ENCODE data around the gene TMPRSS4.
A peak's percentile ranks its signal among the peaks of the same experiment; 100 is the strongest.

Gene TMPRSS4

DNA sequence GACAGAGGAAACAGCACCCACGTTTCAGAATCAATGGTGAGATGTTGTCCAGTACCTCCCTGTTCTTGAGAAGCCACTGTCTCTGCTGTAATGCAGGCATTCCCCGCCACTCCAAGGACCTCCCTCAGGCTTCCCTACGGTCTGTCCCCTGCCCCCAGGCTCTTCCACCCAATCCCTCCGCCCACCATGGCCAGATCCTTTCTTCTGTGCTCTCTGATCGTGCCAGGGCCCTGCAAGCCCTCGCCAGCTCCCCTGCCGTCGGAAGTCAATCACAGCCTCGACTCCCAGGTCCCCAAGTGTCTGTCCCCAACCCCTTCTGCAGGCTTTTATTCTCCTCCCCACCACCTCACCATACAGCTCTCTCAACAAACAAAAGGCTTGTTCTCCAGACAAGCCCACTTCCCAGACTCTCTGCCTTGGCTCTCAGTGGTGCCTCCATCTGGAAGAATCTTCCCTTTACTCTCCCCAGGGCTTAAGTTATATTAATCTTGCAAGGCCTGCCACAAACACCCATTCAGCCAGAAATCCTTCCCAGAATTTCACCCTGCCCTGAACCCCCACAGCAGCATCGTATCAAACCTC, 62.1 kb downstream of the TMPRSS4 start:
- no peak overlapping the region for H3K27ac ChIP-seq (replicated peaks; ENCODE audit: low read length)
- no peak overlapping the region for H2BK12ac ChIP-seq (ENCODE audit: low read length)
- H3K23ac ChIP-seq (ENCODE audit: low read depth, low read length, poor library complexity): no peak overlapping the region
- H3K4ac ChIP-seq (ENCODE audit: low read length): no peak overlapping the region
- no peaks in the 10 kb centered on the region for H3K9me3 ChIP-seq (replicated peaks in 1 of 2; ENCODE audit: control insufficient read depth in 2 of 2, insufficient read depth in 1 of 2, low read depth in 1 of 2, low read length in 2 of 2)
- H3K27me3 ChIP-seq (ENCODE audit: control insufficient read depth in 3 of 3, insufficient read depth in 3 of 3, low read depth in 1 of 3, low read length in 3 of 3): peaks cover 0 to 49% (median 0%) of the 10 kb centered on the region in 3 experiments
- peaks cover 0 to 4% of the 10 kb centered on the region in 2 donors for H3K4me1 ChIP-seq (ENCODE audit: control insufficient read depth in 2 of 2, insufficient read depth in 1 of 2, low read depth in 1 of 2, low read length in 2 of 2)
- peak overlapping the region; percentile 48 for H3K18ac ChIP-seq (ENCODE audit: low read length)
- H2BK15ac ChIP-seq (ENCODE audit: low read length): no peak overlapping the region
- no CpG with 5 or more reads among the region's 10 CpGs for WGBS, 2 donors (ENCODE audit: extremely low coverage in 2 of 2, insufficient read length in 2 of 2, insufficient replicate concordance in 1 of 2)
- no peak overlapping the region for H3K9ac ChIP-seq (ENCODE audit: low read depth, low read length, poor library complexity)
- H4K91ac ChIP-seq (ENCODE audit: low read depth, low read length, poor library complexity): no peak overlapping the region
- H3K14ac ChIP-seq (ENCODE audit: low read length): no peak overlapping the region
- no peak overlapping the region for H3K4me3 ChIP-seq (ENCODE audit: low read length in 2 of 2)
- no peak overlapping the region for H2AK5ac ChIP-seq (ENCODE audit: low read depth, low read length)
- no peak overlapping the region for H2AFZ ChIP-seq (ENCODE audit: low read length)
- DNase-seq (ENCODE audit: low spot score): no peak
- H2BK120ac ChIP-seq (ENCODE audit: low read depth, low read length): no peak overlapping the region
- H3K36me3 ChIP-seq (replicated peaks in 1 of 2; ENCODE audit: control insufficient read depth in 2 of 2, insufficient read depth in 2 of 2, low read length in 2 of 2): no peaks in the 10 kb centered on the region
- H2BK5ac ChIP-seq (ENCODE audit: low read length): no peak overlapping the region
- no peak overlapping the region for H3K4me2 ChIP-seq (ENCODE audit: insufficient read depth, low read length, poor library complexity, severe bottlenecking)
- no peaks in the 10 kb centered on the region for H3K79me1 ChIP-seq (ENCODE audit: low read depth, low read length)
- H4K8ac ChIP-seq (ENCODE audit: low read depth, low read length): no peak overlapping the region

DNA sequence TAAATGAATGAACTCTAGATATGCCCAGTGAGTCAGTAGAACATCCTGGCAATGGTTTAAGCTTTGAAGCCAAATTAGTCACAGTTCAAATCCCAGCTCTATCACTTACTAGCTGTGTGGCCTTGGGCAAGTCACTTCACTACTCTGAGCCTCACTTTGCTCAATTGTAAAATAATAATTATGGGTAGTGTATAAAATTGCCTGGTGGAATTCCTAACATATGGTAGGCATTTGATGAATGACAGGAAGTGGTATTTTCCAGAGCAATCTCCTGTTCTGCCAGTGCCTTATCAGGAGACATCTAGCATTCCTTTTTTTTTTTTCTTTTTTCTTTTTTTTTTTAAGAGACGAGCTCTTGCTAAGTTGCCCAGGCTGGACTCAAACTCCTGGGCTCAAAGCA, 62.7 kb downstream of the TMPRSS4 start:
- H3K4ac ChIP-seq (ENCODE audit: low read length): no peak overlapping the region
- H2BK12ac ChIP-seq (ENCODE audit: low read length): no peak overlapping the region
- H3K4me3 ChIP-seq (ENCODE audit: low read length in 2 of 2): no peak overlapping the region
- no peak overlapping the region for H4K91ac ChIP-seq (ENCODE audit: low read depth, low read length, poor library complexity)
- H2BK5ac ChIP-seq (ENCODE audit: low read length): no peak overlapping the region
- no peak overlapping the region for H3K4me2 ChIP-seq (ENCODE audit: insufficient read depth, low read length, poor library complexity, severe bottlenecking)
- no peaks in the 10 kb centered on the region for H3K9me3 ChIP-seq (replicated peaks in 1 of 2; ENCODE audit: control insufficient read depth in 2 of 2, insufficient read depth in 1 of 2, low read depth in 1 of 2, low read length in 2 of 2)
- no CpG with 5 or more reads among the region's 1 CpG for WGBS, 2 donors (ENCODE audit: extremely low coverage in 2 of 2, insufficient read length in 2 of 2, insufficient replicate concordance in 1 of 2)
- H2AFZ ChIP-seq (ENCODE audit: low read length): no peak overlapping the region
- peaks cover 0 to 4% of the 10 kb centered on the region in 2 donors for H3K4me1 ChIP-seq (ENCODE audit: control insufficient read depth in 2 of 2, insufficient read depth in 1 of 2, low read depth in 1 of 2, low read length in 2 of 2)
- no peak overlapping the region for H2BK15ac ChIP-seq (ENCODE audit: low read length)
- no peaks in the 10 kb centered on the region for H3K79me1 ChIP-seq (ENCODE audit: low read depth, low read length)
- no peak overlapping the region for H3K23ac ChIP-seq (ENCODE audit: low read depth, low read length, poor library complexity)
- no peak overlapping the region for H2BK120ac ChIP-seq (ENCODE audit: low read depth, low read length)
- H3K27me3 ChIP-seq (ENCODE audit: control insufficient read depth in 3 of 3, insufficient read depth in 3 of 3, low read depth in 1 of 3, low read length in 3 of 3): peaks cover 0 to 51% (median 0%) of the 10 kb centered on the region in 3 experiments
- no peak overlapping the region for H3K9ac ChIP-seq (ENCODE audit: low read depth, low read length, poor library complexity)
- H3K36me3 ChIP-seq (replicated peaks in 1 of 2; ENCODE audit: control insufficient read depth in 2 of 2, insufficient read depth in 2 of 2, low read length in 2 of 2): no peaks in the 10 kb centered on the region
- no peak overlapping the region for H4K8ac ChIP-seq (ENCODE audit: low read depth, low read length)
- H3K27ac ChIP-seq (replicated peaks; ENCODE audit: low read length): no peak overlapping the region
- no peak overlapping the region for H3K18ac ChIP-seq (ENCODE audit: low read length)
- no peak overlapping the region for H3K14ac ChIP-seq (ENCODE audit: low read length)
- H2AK5ac ChIP-seq (ENCODE audit: low read depth, low read length): no peak overlapping the region
- DNase-seq (ENCODE audit: low spot score): no peak

GRCh38 chr11:118142081-118142480, 65.2 kb downstream of the TMPRSS4 start:
- DNase-seq (ENCODE audit: low spot score): no peak
- Histone ChIP-seq H3K14ac (ENCODE audit: low read length) (no peak overlapping the region), H3K27me3 (ENCODE audit: control insufficient read depth in 3 of 3, insufficient read depth in 3 of 3, low read depth in 1 of 3, low read length in 3 of 3) (peaks cover 3 to 73% (median 15%) of the 10 kb centered on the region in 3 experiments), H3K23ac (ENCODE audit: low read depth, low read length, poor library complexity) (no peak overlapping the region), H2BK5ac (ENCODE audit: low read length) (no peak overlapping the region), H3K18ac (ENCODE audit: low read length) (no peak overlapping the region), H3K4ac (ENCODE audit: low read length) (no peak overlapping the region), H2BK120ac (ENCODE audit: low read depth, low read length) (no peak overlapping the region), H3K27ac (replicated peaks; ENCODE audit: low read length) (no peak overlapping the region), H3K9ac (ENCODE audit: low read depth, low read length, poor library complexity) (peak overlapping the region; percentile 36), H3K36me3 (replicated peaks in 1 of 2; ENCODE audit: control insufficient read depth in 2 of 2, insufficient read depth in 2 of 2, low read length in 2 of 2) (no peaks in the 10 kb centered on the region), H2AK5ac (ENCODE audit: low read depth, low read length) (no peak overlapping the region), H3K4me1 (ENCODE audit: control insufficient read depth in 2 of 2, insufficient read depth in 1 of 2, low read depth in 1 of 2, low read length in 2 of 2) (peaks cover 0 to 4% of the 10 kb centered on the region in 2 donors), H3K9me3 (replicated peaks in 1 of 2; ENCODE audit: control insufficient read depth in 2 of 2, insufficient read depth in 1 of 2, low read depth in 1 of 2, low read length in 2 of 2) (no peaks in the 10 kb centered on the region), H4K91ac (ENCODE audit: low read depth, low read length, poor library complexity) (no peak overlapping the region), H2BK12ac (ENCODE audit: low read length) (no peak overlapping the region), H4K8ac (ENCODE audit: low read depth, low read length) (no peak overlapping the region), H2AFZ (ENCODE audit: low read length) (no peak overlapping the region), H2BK15ac (ENCODE audit: low read length) (no peak overlapping the region), H3K4me2 (ENCODE audit: insufficient read depth, low read length, poor library complexity, severe bottlenecking) (no peak overlapping the region), H3K79me1 (ENCODE audit: low read depth, low read length) (no peaks in the 10 kb centered on the region), H3K4me3 (ENCODE audit: low read length in 2 of 2) (no peak overlapping the region)
- WGBS, 2 donors (ENCODE audit: extremely low coverage in 2 of 2, insufficient read length in 2 of 2, insufficient replicate concordance in 1 of 2): no CpG with 5 or more reads among the region's 2 CpGs

DNA sequence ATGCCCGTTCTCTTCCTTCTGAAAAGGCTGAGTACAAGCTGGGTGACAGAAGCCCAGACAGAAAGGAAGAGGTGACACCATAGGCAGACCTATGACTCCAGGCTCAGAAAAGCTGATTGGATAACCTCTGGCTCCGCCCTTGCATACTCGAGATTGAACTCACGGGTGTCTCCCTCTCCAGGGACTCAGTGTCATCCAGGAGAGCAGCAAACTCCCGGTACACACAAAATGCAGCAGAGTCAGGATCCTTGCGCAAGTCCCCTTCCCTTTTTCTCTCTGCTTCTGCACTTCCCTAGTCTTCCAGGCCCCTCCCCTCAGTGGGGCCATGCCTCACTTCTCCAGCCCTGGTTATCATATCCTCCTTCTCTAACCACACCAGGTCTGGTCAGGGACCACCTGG, 65.9 kb downstream of the TMPRSS4 start:
- Histone ChIP-seq H2AK5ac (ENCODE audit: low read depth, low read length) (no peak overlapping the region), H4K8ac (ENCODE audit: low read depth, low read length) (peak overlapping the region; percentile 52), H2BK12ac (ENCODE audit: low read length) (no peak overlapping the region), H2BK120ac (ENCODE audit: low read depth, low read length) (no peak overlapping the region), H2BK15ac (ENCODE audit: low read length) (no peak overlapping the region), H4K91ac (ENCODE audit: low read depth, low read length, poor library complexity) (no peak overlapping the region), H3K27me3 (ENCODE audit: control insufficient read depth in 3 of 3, insufficient read depth in 3 of 3, low read depth in 1 of 3, low read length in 3 of 3) (peaks cover 3 to 81% (median 15%) of the 10 kb centered on the region in 3 experiments), H3K4me3 (ENCODE audit: low read length in 2 of 2) (no peak overlapping the region), H3K14ac (ENCODE audit: low read length) (no peak overlapping the region), H3K9me3 (replicated peaks in 1 of 2; ENCODE audit: control insufficient read depth in 2 of 2, insufficient read depth in 1 of 2, low read depth in 1 of 2, low read length in 2 of 2) (no peaks in the 10 kb centered on the region), H3K79me1 (ENCODE audit: low read depth, low read length) (no peaks in the 10 kb centered on the region), H2AFZ (ENCODE audit: low read length) (no peak overlapping the region), H3K18ac (ENCODE audit: low read length) (no peak overlapping the region), H2BK5ac (ENCODE audit: low read length) (no peak overlapping the region), H3K9ac (ENCODE audit: low read depth, low read length, poor library complexity) (no peak overlapping the region), H3K23ac (ENCODE audit: low read depth, low read length, poor library complexity) (no peak overlapping the region), H3K4me2 (ENCODE audit: insufficient read depth, low read length, poor library complexity, severe bottlenecking) (no peak overlapping the region), H3K4ac (ENCODE audit: low read length) (no peak overlapping the region), H3K27ac (replicated peaks; ENCODE audit: low read length) (no peak overlapping the region), H3K36me3 (replicated peaks in 1 of 2; ENCODE audit: control insufficient read depth in 2 of 2, insufficient read depth in 2 of 2, low read length in 2 of 2) (no peaks in the 10 kb centered on the region), H3K4me1 (ENCODE audit: control insufficient read depth in 2 of 2, insufficient read depth in 1 of 2, low read depth in 1 of 2, low read length in 2 of 2) (peaks cover 0 to 4% of the 10 kb centered on the region in 2 donors)
- no peak for DNase-seq (ENCODE audit: low spot score)
- WGBS, 2 donors (ENCODE audit: extremely low coverage in 2 of 2, insufficient read length in 2 of 2, insufficient replicate concordance in 1 of 2): no CpG with 5 or more reads among the region's 6 CpGs
